NCI-H2081 treated with DMSO at 0.1 percent for 48 hours (cell line): ENCODE measurements around the gene PTTG1IP2.
A peak's percentile ranks its signal among the peaks of the same experiment; 100 is the strongest.

Experiments
- DNase-seq: peaks from one replicate; lab custom pipeline; 2025; lab: John Stamatoyannopoulos, UW

Gene PTTG1IP2

DNA sequence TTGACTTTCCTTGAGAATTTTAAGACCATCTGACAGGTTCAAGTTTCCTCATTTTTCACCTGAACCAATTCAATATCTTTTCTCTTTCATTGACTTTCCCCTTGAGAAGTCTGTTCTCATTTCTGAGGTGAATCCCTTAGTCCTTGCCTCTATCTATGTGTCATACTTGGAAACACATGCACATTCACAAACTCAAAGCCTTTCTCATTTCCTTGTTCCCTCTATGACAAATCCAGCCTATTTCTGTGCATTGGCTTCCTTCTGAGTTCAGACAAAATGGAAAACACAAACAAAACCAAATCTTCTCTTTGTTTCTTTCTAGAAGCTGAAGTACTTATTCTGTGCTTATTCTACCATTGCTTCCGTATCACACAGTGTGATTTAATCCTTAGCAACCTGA lies 13.8 kb downstream of the PTTG1IP2 start:
- no peak for DNase-seq

DNA sequence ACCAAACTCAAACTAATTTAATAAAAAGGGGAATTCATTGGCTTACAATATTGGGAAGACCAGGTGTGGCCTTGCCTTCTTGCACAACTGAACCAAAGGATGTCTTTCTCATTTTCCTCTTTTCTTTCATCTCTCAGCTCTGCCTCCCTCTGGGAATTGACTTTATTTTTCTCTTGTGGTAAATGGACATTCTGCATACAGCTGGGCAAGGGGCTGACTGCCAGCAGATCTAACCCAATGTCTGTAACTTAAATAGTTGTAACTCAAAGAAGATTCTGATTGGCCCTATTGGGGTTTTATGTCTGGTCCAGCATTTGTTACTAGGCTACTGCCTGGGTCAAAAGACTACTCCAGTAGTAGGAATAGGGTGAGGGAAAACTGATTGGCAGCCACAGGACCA lies 15.3 kb downstream of the PTTG1IP2 start:
- DNase-seq, result no peak

DNA sequence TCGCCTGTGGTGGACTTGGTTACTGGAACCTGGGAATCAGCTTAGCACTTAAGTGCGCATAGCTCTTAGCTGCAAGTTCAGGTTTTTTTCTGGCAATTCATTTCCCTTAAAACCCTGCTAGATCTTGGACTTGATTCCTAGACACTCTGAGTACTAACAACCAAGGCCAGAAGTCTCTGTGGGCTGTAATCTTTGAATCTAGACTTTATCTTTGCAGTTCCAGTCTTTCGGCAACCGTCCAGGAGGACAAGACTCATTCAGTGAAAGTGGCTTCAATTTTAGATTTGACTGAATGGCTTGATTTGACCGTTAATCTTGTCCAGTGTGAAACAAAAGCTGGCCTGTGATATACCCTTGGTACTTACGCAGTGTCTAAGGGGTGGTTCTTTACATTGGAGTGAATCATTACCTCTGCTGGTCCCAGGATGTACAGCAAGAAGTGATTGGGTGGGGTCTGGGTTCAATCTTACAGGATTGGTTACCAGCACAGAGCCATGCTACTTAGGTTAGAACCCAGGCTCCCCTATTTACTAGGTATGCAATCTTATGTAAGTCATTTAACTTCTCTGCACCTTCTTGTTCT lies 16.4 kb downstream of the PTTG1IP2 start:
- DNase-seq, result no peak

DNA sequence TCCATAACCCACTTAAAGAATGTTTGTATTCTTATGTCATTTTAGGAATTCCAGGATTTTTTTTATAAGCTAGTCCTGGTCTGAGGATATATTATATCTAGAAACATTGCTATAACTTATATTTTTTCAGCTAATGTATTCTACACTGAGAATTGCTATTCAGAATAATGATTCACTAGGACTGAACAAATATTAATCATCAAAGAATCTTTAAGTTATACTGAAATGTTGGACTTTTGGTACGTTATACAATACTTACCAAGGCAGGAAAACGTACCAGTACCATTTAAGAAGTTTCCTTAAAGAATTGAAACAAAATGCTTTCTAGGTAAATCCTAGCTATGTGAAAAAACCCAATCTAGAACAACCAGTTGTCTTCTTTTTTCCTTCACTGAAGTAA lies 18.4 kb downstream of the PTTG1IP2 start:
- DNase-seq, result no peak

DNA sequence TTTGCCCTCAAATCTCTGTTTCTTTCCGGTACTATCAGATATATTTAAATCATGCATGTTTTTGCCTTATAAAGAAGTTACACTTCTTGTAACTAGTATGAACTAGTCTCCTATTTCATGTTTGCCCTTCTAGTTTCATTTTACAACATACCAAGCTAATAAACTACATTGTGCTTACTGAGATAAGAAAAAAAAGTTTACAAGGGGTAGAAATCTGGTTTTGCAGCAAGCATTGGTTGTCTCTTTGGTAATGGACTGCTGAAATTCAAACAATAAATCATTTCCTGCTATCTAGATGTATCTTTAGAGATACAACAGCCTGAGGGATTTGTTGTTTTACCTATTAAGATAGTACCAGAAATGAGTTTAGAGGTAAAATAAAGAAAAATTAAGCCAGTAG lies 18.8 kb downstream of the PTTG1IP2 start:
- no peak for DNase-seq

DNA sequence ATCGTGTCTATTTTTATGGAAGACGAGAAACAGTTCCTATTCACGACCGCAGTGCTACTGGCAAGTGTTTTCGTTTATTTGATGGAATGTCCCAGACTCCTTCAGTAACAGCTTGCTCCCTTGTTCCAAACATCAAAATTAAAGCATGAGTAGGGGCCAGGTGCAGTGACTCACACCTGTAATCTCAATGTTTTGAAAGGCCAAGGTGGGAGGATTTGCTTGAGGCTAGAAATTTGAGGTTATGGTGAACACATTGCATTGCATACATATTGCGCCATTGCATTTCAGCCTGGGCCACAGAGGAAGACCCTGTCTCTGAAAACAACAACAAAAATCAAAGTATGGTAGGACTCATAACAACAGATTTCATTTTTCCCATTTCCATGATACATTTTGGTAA lies 22.8 kb downstream of the PTTG1IP2 start:
- no peak for DNase-seq

DNA sequence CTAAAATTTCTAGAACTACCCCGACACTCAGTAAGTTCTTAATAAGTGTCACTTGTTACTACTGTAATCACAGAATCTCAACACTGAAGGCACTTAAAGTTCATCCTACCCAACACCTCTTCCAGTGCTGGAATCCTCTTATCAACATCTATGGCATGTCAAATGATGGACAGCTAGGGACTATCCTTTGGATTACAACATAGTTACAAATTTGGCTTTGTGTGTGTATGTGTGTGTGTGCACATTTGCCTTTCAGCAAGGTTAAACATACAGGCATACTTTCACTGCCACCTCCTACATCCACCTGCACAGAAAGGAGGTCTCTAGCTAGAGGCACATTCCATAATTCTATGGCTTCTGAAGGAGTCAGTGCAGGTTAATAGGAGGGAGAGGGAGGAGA lies 25.8 kb downstream of the PTTG1IP2 start:
- no peak for DNase-seq

DNA sequence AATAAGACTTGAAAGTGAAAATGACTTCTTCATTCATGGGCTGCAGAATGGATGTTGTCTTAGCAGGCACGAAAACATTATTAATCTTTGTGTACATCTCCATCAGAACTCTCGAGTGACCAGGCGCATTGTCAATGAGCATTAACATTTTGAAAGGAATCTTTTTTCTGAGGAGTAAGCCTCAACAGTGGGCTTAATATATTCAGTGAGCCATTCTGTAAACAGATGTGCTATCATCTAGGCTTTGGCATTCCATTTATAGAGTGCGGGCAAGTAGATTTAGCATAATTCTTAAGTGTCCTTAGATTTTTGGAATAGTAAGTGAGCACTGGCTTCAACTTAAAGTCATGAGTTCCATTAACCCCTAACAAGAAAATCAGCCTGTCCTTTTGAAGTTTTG lies 33.1 kb downstream of the PTTG1IP2 start:
- DNase-seq, result no peak

DNA sequence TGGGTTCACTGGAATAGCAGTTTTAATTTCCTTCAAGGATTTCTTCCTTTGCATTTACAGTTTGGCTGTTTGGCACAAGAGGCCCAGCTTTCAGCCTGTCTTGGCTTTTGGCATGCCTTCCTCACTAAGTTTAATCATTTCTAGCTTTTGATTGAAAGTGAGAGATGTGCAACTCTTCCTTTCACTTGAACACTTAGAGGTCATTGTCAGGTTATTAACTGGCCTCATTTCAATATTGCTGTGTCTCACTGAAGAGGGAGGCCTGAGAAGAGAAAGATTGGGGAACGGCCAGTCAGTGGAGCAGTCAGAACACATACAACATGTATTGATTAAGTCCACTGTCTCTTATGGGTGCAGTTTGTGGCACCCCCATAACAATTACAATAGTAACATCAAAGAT lies 33.9 kb downstream of the PTTG1IP2 start:
- no peak for DNase-seq

DNA sequence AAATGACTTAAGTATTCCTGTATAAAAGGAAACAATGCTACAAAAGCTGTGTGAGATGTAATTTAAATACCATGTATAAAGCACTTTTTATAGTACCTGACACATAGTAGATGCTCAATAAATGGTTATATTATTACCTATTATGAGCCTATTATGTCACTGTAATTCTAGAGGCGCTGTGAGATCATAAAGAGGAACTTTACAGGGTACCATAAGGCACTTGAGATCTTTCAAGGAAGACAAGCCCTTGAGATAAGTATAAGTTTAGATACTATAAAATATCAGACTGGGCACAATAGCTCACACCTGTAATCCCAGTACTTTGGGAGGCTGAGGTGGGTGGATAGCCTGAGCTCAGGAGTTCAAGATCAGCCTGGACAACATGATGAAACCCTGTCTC lies 38.3 kb downstream of the PTTG1IP2 start:
- no peak for DNase-seq

DNA sequence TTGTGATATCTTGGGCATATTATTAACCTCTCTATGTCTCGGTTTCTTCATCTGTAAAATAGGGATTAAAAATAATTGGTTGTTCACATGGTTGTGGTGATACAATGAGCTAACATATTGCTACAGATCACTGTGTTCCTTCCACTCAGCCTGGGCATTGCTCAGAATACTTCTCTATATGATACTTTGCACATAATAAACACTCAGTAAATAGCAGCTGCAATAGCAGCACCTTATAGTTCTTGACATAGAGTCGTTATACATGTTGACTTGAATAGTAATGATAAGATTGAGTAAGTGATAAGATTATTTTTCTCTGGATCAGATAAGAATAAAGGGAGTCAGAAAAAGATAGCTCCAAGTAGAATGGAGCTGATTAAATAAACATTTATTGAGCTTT lies 42.3 kb downstream of the PTTG1IP2 start:
- no peak for DNase-seq

DNA sequence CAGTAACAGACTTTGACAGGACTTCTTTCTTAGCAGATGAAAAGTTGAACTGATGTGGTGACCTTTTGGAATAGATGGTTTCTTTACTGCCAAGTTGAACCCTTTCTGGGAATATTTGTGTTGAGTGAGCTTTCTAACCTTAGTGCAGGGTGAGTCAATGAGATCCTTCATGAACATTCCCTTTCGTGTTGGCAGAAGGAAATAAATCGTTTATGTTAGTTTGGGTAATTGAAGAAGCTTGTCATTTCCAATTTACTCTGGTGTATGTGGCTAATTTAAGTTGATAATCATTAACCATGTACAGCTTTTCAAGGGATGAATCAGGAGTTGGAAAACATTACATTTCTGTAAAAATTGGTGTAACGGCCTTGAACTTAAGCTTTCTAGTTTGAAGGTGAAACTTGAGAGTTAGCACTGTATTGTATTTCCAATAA lies 43.4 kb downstream of the PTTG1IP2 start:
- DNase-seq, result no peak

DNA sequence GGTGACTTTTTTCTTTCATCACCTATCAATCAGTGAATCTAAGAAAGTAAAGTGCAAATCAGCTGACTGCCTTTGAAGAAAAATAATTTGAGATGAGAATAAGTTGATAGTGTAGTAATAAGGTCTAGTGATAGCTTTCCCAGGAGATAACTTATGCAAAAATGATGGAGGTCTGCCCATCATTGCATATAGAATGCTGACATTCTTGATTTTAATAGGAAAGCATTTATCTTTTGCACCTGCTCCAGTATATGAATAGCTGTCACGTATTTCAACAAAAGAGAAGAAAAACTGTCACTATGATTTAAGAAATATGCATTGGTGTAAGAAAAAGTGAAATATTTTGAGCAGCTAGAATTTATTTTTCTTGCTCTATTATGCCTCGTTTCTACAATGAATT lies 46.8 kb downstream of the PTTG1IP2 start:
- no peak for DNase-seq

DNA sequence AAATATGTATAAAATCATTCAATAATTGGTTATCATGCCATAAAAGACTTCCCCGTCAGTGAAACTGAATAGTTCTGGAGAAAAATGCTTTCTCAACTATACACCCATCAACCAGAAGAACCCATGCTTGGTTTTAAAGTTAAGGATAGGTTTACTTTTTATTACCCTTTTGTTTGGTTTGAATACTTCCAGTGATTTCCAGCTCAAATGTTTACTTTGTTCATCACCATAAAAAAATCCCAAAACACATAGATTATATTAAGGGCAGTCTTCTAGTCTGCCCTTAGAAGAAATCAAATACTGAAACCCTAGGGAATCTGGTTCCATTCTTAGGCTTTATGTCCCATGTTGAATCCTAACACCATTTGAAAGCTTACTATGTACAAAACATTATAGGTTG lies 49.2 kb downstream of the PTTG1IP2 start:
- no peak for DNase-seq

DNA sequence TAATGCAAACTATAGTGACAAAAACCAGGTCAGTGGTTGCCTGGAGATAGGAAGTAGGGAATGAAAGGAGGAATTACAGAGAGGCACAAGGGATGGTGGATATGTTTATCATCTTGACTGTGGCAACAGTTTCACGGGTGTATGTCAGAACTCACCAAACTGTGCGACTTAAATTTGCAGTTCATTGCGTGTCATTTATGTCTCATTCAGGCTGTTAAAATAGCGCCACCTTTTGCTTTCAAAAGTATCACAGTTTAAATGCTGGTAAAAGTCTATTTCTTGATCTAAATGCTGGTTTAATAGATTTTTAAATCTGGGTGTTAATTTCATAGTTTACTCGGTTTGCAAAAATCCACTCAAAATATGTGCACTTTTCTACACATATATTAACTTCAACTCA lies 51.0 kb downstream of the PTTG1IP2 start:
- DNase-seq, result no peak

DNA sequence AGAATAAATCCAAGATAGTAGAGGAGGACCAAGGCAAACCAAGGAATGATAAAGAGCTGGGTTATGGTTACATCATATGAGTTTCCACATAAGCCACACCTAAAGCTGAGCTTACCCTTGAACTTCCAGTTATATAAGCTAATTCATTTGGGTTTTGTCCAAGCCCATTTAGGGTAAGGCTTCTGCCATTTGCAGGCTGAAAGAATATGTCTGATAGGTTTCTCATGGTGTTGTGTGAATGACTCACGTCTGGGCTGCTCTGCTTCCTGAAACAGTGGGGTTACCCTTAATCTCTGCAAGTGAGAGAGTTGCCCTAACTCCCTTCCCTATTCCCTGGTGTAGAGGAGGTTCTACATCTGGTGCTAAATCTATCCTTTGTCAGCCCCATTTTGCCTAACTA lies 60.8 kb downstream of the PTTG1IP2 start:
- no peak for DNase-seq

DNA sequence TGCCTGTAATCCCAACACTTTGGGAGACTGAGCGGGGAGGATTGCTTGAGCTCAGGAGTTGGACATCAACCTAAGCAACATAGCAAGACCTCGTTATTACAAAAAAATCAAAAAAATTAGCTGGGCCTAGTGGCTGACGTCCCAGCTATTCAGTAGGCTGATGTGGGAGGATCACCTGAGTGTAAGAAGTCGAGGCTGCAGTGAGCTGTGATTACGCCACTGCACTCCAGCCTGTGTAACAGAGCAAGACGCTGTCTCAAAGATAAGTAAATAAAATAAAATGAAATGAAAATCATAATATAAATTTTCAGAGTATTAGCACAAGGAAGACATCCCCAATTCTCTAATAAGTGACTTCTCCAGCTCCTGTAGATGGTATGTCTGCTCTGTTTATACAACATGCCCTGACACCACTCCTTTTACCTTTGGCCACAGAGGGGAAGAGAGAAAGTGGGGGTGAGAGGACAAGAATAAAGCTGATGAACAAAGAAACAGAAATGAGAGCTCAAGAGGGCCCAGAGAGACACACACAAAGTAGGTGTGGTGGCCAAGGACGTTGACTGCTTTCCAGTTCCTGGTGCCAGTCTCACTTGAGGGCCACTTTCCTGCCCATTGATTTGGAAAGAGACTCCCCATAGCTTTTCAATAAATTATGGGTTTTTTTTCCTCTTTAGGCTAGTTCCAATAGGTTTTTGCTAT lies 62.9 kb downstream of the PTTG1IP2 start:
- no peak for DNase-seq

DNA sequence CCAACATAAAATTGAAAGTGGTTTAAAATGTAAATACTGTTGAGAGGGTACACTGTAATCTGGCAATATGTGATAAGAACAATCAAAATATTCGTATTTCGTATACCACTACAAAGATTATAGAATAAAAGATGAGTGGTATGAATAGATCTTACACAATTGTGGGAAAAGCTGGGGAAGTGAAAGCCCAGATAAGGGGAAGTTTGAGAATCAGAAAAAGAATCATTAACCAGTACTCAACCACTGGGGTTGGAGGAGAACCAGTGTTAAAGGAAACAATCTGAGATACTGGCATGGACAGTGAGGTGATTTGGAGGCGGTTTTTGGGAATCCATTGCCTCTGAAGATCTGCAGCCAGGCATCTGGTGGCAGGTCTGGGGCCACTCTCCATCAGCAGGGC lies 67.0 kb downstream of the PTTG1IP2 start:
- DNase-seq, result no peak

DNA sequence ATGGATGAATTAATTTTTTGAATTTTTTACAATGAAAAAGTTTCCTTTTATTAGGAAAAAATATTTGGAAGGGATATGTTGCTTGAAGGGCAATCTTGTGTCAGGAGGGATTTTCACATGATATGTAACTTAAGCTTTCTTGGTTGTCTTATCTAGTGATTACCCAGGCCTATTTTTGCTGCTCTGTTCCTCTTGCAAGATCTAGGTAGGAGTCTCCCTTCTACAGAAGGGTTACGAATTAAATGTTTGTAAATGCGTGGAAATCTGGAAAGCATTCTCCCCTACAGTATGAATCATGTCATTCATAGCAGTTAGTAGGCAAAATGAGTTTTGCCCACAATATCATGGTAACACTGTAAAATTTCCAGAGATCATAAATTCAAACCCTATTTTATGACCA lies 69.0 kb downstream of the PTTG1IP2 start:
- no peak for DNase-seq

DNA sequence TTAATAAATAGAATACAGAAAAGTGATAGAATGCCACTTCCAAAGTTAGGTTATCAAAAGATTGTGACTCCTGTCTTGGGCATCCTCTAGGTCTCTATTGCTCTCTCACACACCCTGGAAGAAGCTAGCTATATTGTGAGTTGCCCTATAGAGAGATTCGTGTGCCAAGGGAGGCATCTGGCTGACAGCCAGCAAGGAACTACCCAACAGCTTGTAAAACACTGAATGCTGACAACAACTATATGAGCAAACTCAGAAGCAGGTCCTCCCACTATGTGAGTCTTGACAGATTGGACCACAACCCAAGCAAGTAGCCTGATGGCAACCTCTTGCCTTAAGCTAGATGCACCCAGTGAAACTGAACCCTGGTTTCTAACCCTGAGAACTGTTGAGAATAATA lies 71.0 kb downstream of the PTTG1IP2 start:
- DNase-seq, result no peak

DNA sequence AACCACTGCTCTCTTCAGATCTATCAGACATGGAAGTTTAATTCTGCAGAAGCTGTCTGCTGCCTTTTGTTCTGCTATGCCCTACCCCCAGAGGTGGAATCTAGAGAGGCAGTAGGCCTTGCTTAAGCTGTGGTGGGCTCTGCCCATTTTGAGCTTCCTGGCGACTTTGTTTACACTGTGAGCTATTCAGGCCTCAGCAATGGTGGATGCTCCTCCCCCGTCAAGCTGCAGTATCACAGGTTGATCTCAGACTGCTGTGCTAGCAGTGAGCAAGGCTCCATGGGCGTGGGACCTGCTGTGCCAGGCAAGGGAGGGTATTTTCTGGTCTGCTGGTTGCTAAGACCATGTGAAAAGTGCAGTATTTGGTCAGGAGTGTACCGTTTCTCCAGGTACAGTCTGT lies 81.6 kb downstream of the PTTG1IP2 start:
- DNase-seq, result no peak

DNA sequence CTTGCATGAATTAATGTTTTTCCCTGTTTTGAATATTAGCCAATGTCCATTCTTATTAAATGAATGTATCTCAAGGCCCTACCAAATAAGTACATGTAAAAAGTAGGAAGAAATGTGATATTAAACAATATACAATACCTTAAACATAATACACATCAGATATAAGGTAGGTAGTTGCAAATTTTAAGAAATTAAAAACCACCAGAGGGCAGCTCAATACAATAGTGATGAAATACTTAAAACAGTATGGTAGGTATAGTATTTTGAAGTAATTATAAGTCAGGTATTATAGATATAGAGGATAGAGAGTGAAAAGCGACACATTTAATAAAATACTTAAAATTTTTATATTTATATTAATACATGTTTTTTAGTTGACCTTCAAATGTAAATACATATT lies 83.1 kb downstream of the PTTG1IP2 start:
- peak; percentile 7 for DNase-seq

DNA sequence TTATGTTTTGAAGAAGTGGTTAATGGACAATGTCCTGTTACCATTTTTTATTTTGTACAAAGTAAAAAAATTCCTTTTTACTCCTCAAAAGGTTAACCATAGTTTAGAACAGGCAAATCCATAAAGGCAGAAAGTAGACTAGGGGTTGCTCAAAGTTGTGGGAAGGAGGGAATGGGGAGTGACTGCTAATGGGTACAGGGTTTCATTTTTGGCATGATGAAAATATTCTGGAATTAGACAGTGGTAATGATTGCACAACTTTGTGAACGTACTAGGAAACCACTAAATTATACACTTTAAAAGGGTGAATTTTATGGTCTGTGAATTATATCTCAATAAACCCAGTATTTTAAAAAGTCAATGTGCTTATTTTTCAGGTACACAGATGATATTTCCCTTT lies 91.3 kb downstream of the PTTG1IP2 start:
- no peak for DNase-seq
